ENCODE data around the gene AKNA. TPM values are rescaled to one million over a fixed set of nuclear protein-coding genes. Genes with fewer than 3 reads are reported as not detected.

Gene AKNA
- total and polyA plus RNA-seq, 2 of the 8 experiments (the other 6 are each of a cell fraction or from before 2014, with no cell fraction given): 21.0 to 27.4 TPM

DNA sequence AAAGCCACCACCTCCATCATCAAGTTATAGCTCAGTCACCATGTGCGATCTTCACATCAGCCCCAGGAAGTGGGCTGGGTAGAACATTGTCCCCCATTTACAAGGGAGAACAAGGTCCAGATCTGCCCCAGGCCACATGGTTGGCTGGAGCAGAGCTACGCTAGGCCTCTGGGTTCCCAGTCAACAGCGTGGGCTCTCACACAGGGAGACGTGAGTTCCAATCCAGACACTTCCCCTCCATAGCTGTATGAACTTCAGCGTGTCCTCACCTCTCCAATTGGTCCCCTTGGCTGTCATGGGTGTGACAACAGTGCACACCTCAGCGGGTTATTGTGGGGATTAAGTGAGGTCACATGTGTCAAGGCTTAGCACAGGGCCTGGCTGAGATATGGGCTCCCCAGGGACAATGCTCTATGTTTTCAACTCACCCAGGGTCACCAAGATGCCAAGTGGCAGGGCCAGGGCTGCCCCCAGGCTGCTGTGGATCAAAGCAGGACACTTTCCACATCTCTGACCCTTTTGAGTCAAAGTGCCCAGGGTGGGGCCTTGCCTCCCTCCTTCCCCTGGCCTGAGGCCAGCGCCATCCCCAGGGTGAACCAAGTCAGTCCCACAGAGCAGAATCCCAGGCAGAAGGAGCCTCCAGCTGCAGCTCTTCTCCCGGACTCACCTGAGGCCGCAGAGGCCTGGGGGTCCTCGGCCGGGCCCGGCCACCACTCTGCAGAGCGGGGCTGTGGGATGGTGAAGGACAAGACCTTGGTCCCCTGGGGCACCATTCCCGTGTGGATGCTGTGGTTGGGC lies 19.8 kb downstream of the AKNA start:
- FAIRE-seq (no peak), DNase-seq (ENCODE audit: low read depth in 1 of 2, low spot score in 2 of 2) (no peak)
- Histone ChIP-seq H4K5ac (ENCODE audit: insufficient read length, low read depth, low read length) (no peak overlapping the region), H3K14ac (ENCODE audit: insufficient read length) (no peak overlapping the region), H3K23ac (ENCODE audit: insufficient read length) (no peak overlapping the region), H4K8ac (ENCODE audit: extremely low read depth, insufficient read depth, low read length) (no peak overlapping the region), H2BK120ac (replicated peaks; ENCODE audit: low read depth, low read length) (no peak overlapping the region), H2BK5ac (ENCODE audit: low read depth, low read length) (peak overlapping the region; percentile 71; the same call in 1 of the 2 replicates), H3K36me3 (ENCODE audit: control insufficient read depth in 2 of 4, insufficient read depth in 4 of 4, low read length in 3 of 4) (peaks cover 3 to 30% (median 21%) of the 10 kb centered on the region in 4 experiments; a peak in 7 of 8 replicates), H2BK12ac (ENCODE audit: low read depth, low read length) (peak overlapping the region; percentile 62; the same call in 1 of the 2 replicates), H2AK5ac (ENCODE audit: low read depth, low read length) (peak overlapping the region; percentile 88; the same call in 1 of the 2 replicates), H3K4me2 (ENCODE audit: insufficient read depth in 1 of 2, low read depth in 2 of 2, low read length in 2 of 2) (no peak overlapping the region), H3K79me1 (ENCODE audit: low read depth, low read length) (no peaks in the 10 kb centered on the region), H3K4me3 (ENCODE audit: extremely low read depth in 1 of 4, insufficient read depth in 2 of 4, low read depth in 3 of 4, low read length in 4 of 4) (no peak overlapping the region), H3K27me3 (replicated peaks in 1 of 4; ENCODE audit: control insufficient read depth in 3 of 4, extremely low read depth in 1 of 4, insufficient read depth in 3 of 4, low read length in 3 of 4) (no peaks in the 10 kb centered on the region), H3K56ac (replicated peaks; ENCODE audit: insufficient read length, low read depth, low read length) (no peak overlapping the region), H3K18ac (ENCODE audit: extremely low read depth, low read length) (peak overlapping the region; percentile 25; the same call in 1 of the 2 replicates), H3K23me2 (ENCODE audit: low read depth, low read length) (peaks cover 11% of the 10 kb centered on the region; the same call in 1 of the 2 replicates), H3K9ac (replicated peaks in 1 of 4; ENCODE audit: extremely low read depth in 1 of 4, low read depth in 3 of 4, low read length in 3 of 4) (no peak overlapping the region), H3K9me3 (ENCODE audit: insufficient read depth in 2 of 2, low read depth in 1 of 2, low read length in 1 of 2) (no peaks in the 10 kb centered on the region), H3K4ac (replicated peaks; ENCODE audit: insufficient read length, low read depth, low read length) (no peak overlapping the region), H3K27ac (ENCODE audit: low read depth, low read length) (0 out of 2 replicates have a peak overlapping the region, but pooled peaks have one; percentile 39), H2BK15ac (ENCODE audit: low read length) (no peak overlapping the region), H3K79me2 (ENCODE audit: control insufficient read depth in 1 of 2, insufficient read depth in 2 of 2, low read length in 2 of 2) (no peaks in the 10 kb centered on the region), H2BK20ac (ENCODE audit: low read length) (no peak overlapping the region), H4K91ac (replicated peaks; ENCODE audit: insufficient read length, low read length) (peak overlapping the region; percentile 5), H2AFZ (ENCODE audit: low read length) (no peak overlapping the region), H4K20me1 (replicated peaks in 1 of 2; ENCODE audit: control insufficient read depth in 1 of 2, insufficient read depth in 2 of 2, low read length in 2 of 2) (peaks cover 0 to 2% of the 10 kb centered on the region in 2 experiments), H3K4me1 (replicated peaks in 1 of 4; ENCODE audit: control insufficient read depth in 3 of 4, insufficient read depth in 4 of 4, low read length in 3 of 4) (peaks cover 7 to 28% (median 17%) of the 10 kb centered on the region in 4 experiments)
- POLR2A ChIA-PET (ENCODE audit: partially characterized antibody): interaction anchor here (0.8 to 1.4 kb wide), 4 partner anchors 12 to 18 kb away, joined by 3 to 4 read pairs (median 3); no protein-coding TSS in a partner anchor
- WGBS, 2 experiments (ENCODE audit: extremely low coverage in 1 of 2, insufficient coverage in 1 of 2, insufficient read length in 1 of 2, insufficient replicate concordance in 2 of 2, low coverage in 1 of 2, low lambda C conversion rate in 2 of 2, missing lambda C conversion rate in 1 of 2): 90% methylated on average over 14 of the region's 14 CpGs; no CpG with 5 or more reads in 1 of the 2 experiments
- CTCF ChIA-PET (ENCODE audit: partially characterized antibody): interaction anchor here (0.6 to 1.7 kb wide), 7 partner anchors 12 to 327 kb away, joined by 3 to 4 read pairs (median 3); partner anchors contain the start of gene AKNA
- TF ChIP-seq RAD21 (IDR thresholded peaks at IDR 0.05 in 1 of 2, conservative IDR thresholded peaks at IDR 0.05 in 1 of 2; ENCODE audit: low read depth in 2 of 2, low read length in 2 of 2): no peak
- TF ChIP-seq ASH2L (IDR thresholded peaks at IDR 0.05; ENCODE audit: low read length): no peak
